AML-193 (cell line): ENCODE data around the gene ABHD17A.
"Not testable (repeated sequence)": the region's sequence is repeated elsewhere in the genome, so short reads cannot be mapped to it uniquely, and the experiment has no call there.

ENCODE experiments used
- DNase-seq, 2 experiments: peaks; one replicate each; lab custom pipeline; 2025; lab: John Stamatoyannopoulos, UW

Gene ABHD17A

DNA sequence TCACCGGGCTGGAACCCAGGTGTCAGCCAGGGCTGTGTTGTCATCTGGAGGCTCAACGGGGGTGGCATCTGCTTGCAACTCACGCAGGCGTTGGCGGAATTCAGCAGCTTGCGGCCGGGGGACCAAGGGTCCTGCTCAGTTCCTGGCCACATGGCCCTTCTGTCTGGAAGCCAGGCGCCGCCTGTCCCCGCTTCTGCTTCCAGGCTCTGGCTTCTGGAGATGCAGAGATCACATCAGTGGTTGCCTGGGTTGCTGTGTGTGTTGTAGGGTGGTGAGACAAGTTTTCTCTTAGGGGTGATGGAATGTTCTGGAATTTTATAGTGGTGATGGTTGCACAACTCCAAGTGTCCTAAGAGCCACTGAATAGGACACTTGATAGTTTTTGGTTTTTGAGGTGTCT lies 24.9 kb upstream of the ABHD17A start:
- DNase-seq = no peak

DNA sequence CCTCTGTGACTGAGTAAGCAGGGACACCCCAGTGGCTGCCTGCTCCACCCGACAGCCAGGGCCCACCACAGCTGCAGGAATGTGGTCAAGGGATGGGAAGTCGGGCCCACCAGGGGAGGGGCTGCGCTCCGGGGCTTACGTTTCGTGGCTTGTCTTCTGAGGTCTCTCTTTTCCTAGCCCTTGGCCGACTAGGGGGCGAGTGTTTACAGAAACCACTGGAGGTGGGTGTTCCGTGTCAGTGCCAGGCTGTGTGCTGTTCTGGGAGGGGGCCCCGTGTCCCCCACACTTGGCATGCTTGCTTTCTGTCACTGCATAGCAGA lies 24.4 kb upstream of the ABHD17A start:
- no peak for DNase-seq

DNA sequence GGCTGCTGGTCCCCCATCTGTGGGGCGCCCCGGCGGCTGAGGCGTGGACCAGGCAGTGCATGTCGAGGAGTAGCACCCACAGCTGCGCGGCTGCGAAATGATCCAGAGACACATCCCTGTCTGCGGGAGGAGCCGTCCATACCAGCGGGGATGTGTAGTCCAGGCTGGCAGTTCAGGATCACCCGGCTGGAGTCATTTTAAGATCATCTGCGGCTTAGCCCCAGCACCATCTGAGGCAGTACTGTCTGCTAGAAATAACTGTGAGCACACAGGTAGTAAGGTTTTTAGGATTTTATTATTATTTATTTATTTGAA lies 23.0 kb upstream of the ABHD17A start:
- no peak for DNase-seq

DNA sequence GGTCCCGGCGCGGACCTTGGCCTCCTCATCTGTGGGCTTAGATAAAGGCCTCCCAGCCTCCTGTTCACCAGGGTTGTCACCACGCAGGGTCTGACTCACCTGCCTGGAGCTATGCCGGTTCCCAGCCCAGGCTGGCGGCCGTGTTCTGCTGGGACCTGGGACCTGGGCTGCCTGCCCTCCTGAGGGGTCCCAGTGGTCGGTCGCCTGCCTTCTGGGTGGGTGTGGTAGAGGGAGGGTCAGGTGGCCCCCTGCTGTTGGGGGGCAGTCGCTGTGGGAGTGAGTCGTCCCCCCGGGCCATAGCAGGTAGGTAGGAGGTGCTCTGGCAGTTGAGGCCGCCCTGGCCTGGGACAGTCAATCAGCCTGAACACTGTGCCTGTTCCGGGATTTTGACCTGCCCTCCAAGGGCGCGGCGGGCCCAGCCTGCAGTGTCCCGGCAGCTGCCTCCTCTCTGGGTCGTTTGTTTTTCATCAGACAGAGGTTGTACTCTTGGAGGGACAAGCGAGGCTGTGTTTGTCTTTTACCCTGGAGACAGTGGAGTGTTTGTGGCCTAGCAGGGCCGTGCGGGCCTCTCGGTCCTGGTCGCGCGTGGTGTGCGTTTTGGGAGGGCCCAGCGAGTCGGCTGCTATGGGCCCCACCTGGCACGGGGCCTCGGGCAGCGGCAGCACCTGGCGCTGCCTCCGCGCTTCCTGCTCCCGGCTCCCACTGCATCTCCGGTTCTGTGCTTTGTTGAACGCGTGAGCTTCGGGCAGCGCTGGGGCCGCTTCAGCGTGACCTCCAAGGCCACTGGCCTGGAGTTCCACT lies 22.5 kb upstream of the ABHD17A start:
- DNase-seq = no peak

DNA sequence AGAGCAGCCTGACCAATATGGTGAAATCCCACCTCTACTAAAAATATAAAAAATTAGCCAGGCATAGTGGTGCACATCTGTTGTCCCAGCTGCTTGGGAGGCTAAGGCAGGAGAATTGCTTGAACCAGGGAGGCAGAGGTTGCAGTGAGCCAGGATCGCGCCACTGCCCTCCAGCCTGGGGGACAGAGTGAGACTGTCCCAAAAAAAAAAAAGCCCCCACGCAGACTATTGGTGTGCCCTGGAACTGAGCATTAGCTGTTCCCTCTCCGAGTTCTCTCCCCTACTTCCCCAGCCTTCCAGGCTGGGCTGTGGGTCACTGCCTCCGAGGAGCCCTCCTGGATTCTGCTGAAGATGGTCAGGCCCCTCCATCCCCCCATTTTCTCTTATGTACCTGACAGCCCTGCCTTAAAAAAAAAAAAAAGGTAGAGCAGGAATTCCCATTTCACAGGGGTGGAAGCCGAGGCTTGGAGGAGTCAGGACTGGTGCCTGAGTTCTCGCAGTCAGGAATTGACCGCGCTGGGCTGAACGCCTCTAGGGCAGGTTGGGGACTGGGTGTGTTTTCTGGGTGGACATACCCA lies 21.8 kb upstream of the ABHD17A start:
- no peak for DNase-seq

DNA sequence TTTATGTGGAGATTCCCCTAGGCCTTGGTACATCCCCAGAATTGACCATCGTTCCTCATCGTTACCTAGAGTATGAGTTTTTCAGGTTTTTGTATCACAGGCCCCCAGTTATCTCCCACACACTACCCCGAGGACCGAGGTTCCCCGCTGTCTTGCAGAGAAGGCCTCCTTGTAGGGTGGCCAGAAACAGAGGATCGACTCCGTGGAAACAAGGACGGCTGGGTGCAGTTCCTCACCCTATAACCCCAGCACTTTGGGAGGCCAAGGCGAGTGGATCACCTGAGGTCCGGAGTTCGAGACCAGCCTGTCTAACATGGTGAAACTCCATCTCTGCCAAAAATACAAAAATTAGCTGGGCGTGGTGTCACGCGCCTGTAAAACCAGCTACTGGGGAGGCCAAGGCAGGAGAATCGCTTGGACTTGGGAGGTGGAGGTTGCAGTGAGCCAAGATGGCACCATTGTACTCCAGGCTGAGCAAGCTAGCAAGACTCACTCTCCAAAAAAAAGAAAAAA lies 20.6 kb upstream of the ABHD17A start:
- DNase-seq = no peak

DNA sequence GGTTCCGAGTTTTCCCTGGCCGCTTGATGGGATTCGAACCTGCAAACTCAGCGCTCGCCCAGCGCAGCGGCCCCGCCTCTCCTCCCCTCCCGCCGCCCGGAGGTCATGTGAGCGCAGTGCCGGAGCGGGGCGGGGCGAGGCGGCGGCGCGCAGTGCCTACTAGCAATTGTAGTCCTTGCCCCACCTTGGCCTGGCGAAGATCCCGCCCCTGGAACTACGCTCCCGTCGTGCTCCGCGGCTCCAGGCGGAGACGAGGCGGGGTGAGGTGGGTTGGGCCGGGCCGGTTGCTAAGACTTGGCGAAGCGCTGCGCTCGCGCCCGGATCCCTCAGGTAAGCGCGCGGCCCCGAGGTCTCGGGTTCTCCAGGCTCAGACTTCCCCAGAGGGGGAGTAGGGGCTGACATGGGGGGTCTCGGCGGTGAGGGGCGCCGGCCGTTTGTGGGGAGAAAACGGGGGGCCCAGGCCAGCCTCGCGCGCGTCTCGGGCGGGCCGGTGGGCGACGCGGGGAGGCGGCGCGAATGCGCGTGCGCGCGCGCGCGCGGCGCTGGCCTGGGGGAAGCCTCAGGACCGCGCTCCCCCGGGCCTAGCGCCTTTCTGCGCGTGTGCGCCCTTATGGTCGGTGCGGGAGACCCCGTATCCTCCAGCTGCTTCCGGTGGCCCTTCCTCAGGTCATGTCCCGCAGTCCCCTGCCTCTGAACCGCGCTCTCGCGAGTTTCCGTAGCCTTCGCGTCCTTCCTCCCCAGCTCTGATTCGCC lies 20.0 kb upstream of the ABHD17A start, which contains the start of the genes ADAT3 and SCAMP4:
Gene ADAT3 (plus strand): TSS at position 290 of the 753 bp plus-strand sequence. CDS start 6,649 bp downstream, outside the sequence.
Gene SCAMP4 (plus strand): TSS at position 290 of the 753 bp plus-strand sequence. CDS start 9,621 bp downstream, outside the sequence.
- DNase-seq = peak; percentile 93 to 94

DNA sequence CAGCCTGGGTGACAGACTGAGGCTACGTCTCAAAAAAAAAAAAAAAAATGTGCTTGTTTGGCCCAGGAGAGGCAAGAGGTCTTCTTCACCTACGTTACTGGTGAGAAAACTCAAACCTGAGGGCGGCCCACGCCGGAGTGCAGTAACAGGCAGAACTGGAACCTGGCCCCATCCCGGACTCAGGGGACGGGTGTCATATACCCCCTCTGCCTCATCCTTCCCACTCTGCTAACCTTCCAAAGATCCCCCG lies 19.5 kb upstream of the ABHD17A start:
- DNase-seq = no peak

DNA sequence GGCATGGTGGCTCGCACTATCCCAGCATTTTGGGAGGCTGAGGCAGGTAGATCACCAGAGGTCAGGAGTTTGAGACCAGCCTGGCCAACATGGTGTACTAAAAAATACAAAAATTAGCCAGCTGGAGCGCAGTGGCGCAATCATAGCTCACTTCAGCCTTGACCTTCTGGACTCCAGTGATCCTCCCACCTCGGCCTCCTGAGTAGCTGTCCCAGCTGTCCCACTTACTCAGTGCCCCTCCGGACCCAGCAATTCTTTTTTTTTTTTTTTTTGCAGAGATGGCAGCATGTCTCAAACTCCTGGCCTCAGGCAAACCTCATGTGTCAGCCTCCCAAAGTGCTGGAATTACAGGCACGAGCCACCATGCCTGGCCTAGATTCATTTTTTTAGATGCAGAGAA lies 17.6 kb upstream of the ABHD17A start:
- no peak for DNase-seq

DNA sequence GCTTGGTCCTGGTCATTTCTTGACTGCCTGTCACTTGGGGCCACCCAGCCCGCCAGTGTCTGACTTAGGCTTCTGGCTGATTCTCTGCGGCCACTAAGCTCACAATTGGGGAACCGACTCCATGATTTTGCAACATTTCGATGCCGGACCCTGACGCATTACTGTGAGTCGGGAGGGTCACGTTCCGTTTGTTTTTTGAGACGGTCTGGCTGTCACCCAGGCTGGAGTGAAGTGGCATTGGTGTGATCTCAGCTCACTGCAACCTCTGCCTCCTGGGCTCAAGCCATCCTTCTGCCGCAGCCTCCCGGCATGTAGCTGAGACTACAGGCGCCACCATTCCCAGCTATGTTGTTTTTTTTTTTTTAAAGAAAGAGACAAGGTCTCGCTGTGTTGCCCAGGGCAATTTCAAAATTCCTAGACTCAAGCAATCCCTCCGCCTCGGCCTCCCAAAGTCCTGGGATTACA lies 16.7 kb upstream of the ABHD17A start:
- no peak for DNase-seq

DNA sequence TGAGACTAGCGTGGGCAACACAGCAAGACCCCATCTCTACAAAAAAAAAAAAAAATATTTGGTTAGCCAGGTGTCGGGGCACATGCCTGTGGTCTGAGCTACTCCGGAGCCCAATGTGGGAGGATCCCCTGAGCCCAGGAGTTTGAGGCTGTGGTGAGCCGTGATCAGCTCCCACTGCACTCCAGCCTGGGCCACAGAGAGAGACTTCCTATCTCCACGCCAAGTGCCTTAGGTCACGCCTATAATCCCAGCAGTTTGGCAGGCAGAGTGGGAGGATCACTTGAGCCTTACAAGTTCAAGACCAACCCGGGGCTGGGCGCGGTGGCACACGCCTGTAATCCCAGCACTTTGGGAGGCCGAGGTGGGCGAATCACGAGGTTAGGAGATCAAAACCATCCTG lies 11.2 kb upstream of the ABHD17A start:
- no peak for DNase-seq

DNA sequence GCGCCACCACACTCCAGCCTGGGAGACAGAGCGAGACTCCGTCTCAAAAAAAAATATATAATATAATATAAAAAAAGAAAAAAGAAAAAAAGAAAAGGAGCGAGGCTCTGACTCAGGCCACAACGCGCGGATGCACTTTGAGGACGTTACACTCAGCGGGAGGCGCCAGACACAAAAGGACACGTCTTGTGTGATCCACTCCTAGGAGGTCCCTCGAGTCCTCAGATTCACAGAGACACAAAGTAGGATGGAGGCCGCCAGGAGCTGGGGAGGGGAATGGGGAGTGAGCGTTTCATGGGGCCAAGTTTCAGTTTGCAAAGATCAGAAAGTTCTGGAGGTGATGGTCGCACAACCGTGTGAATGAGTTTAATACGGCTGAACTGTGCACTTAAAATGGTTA lies 8.5 kb upstream of the ABHD17A start:
- DNase-seq = no peak

DNA sequence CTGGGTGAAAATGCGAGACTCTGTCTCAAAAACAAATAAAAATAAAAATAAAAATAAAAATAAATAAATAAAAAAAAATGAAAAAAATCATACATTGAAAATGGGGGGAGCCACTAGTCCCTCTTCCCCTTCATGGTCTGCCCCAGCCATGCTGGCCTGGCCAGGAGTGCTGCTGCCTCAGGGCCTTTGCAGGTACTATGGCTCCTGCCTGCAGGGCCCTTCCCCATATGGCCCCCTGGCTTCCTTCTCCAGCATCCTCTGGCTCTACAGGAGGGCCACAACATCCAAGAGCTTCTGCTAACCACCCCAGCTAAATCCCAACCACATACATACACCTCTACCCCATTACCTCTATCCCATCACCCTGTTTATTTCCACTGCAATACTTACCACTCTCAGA lies 4.6 kb upstream of the ABHD17A start:
- DNase-seq = no peak

DNA sequence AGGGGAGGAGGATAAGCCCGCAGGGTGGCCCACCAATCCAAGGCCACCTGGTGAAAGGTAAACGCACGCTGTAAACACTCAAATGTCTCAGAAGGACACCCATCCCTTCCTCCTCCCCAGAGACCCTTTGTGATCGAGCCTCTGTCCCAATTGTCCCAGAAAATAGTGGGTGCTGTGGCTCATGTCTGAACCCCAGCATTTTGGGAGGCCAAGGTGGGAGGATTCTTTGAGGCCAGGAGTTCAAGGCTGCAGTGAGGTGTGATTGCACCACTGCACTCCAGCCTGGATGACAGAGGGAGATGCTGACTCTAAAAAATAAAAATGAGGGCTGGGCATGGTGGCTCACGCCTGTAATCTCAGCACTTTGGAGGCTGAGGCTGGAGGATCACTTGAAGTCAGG lies 3.1 kb upstream of the ABHD17A start:
- no peak for DNase-seq

DNA sequence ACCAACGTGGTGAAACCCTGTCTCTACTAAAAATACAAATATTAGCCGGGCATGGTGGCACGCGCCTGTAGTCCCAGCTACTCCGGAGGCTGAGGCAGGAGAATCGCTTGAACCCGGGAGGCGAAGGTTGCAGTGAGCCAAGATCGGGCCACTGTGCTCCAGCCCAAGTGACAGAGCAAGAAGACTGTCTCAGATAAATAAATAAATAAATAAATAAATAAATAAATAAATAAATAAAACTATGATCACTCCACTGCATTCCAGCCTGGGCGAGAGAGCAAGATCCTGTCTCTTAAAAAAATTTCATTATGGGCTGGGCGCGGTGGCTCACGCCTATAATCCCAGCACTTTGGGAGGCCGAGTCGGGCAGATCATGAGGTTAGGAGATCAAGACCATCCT lies 1.1 kb upstream of the ABHD17A start:
- DNase-seq = not testable (repeated sequence)

DNA sequence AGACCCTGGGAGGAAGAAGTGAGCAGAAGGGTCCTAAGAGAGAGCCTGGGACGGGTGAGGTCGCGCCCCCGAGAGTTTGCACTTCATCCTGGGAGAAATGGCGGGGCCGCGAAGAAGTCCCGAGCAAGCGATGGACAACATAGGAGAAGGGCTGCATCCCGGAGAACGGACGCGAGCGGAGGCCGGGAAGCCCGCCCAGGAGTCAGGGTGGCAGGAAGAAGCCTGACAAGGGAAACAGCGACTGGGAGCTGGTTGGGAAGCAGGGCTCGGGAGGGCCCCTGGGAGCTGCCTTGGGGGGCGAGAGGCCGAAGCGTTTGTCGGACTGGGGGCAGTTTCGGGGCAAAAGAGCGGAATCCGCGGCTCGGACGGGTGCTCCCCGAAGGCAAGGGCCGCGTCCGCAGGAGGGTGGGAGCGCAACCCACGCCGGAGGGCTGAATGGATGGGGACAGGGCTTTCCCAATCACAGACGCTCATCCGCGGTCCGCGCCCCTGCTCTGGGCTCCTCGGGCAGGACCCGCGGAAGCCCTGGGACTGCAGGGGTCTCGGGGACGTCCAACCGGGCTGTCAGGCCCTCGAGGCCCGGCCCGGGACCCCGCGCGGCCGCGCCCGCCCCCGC lies 469 bp downstream of the ABHD17A start:
- DNase-seq = no peak

DNA sequence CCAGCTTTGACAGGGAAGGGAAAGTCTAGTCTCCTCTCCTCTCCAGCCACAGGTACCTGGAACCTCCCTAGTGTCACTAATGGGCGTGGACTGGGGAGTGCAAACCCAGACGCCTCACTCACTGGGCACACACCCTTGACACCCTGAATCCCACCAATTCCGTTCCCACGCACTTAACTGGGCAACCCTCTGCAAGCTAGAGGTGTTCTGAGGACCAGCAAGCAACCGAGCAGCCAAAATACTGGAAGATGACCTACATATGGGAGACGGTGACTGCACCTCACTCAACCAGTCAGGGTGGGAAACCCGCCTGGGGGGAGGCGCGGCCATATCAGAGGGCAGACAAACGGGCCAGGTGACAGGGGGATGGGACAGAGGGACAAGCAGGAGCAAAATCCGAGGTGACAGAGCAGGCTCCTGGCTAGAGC lies 991 bp downstream of the ABHD17A start:
- DNase-seq = no peak

DNA sequence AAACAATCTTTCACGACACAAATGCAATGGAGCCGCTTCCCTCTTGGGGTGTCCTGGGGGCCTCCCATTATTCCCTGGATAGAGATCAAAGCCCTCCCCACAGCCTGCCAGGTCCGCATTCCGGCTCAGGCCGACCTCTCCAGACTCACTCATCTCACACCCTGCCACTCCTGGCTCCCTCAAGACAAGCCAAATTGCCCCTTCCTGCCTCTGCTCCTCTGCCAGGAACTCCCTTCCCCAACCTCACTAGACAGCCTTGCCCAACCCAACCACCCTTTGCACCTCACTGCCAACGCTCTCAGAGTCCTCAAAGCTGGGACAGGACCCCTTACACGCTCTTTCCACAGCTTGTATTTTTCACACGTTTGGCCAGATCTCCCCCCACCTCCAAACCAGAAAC lies 1.5 kb downstream of the ABHD17A start:
- DNase-seq = peak; percentile 13 to 32

DNA sequence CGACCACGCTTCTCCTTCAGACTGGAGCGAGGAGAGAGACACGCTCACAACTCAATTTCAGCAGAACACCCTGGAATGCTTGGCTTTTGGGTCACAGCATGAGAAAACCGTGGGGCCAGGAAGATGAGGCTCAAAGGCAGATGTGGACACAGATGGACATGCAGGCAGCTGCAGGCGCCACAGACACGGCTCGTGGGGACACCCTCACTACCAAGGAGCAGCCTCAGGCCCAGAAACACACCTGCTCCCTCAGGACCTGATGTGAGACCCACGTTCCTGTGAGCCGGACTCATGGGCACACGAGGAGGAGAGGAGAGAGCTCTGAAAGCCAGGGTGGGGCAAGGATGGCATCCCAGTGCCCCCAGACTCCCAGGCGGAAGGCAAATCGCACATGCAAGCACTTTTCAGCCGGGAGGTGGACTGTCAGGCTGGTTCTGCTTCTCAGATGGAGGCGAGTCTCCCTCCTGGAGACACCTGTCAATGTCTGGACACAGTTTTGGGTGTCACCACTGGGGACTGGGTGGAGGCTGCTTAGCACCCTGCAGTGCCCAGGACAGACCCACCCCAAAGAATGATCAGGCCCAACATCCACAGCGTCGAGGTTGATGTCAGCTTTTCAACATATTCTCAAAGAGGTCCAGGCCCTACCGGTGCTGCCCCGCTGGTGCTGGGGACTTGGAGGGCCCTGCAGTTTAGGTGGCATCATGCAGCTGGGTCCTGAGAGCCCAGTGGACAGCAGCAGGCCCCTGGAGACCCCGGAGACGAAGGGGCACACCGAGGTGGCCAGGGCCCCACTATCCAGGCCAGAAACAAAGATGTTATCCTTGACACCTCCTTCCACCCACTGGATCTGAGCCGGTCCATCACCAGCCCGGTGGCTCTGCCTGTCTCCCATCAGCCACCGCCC lies 2.3 kb downstream of the ABHD17A start:
- DNase-seq = no peak

DNA sequence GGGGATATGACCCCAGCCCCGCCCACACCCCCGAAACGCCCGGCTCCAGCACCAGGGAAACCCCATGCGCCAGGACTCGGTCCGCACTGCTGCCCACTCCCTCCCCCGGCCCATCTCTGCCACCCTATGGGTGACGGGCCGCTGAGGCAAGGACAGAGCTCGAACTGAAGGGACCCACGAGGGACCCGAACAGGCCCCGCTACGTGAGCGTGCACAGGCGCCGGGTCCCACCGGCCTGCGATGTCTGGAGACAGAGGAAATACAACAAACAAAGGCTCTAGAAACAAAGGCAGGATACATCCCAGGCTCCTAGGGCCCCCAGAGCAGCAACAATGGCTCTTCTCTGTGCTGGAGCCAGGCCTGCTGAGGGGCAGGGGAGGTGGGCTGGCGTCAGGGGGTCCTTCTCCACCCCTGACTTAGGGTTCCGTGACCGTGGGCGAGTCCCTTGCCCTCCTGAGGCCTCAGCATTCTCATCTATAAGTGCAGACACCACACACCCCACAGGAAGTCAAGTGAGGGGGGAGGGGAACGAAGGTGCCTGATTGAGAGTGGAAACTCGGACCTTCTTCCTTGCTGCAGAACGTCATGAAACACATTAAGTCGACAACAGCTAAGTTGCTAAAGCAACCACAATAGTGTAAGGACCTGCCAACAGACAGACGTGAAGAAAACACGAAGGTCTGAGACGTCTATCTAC lies 3.1 kb downstream of the ABHD17A start:
- peak; percentile 15 to 18 for DNase-seq
